Stomach (tissue), 4 donors: Measurements from ENCODE around the gene CACNG4.

Experiments
- CTCF ChIP-seq, 7 experiments: fragments of 450-650 bp in 4 of 7; fragments of 200-600 bp in 3 of 7; sonication (generic) in 3 of 7; IDR thresholded peaks; one replicate each; pipeline ENCODE4 v1.5.1; 2016 to 2019; ENCODE audit warnings: antibody characterized with exemption in 7 of 7, control low read depth in 2 of 7, mild to moderate bottlenecking in 1 of 7
- EP300 ChIP-seq: sonication (generic); formaldehyde crosslinking; IDR thresholded peaks from one replicate; pipeline ENCODE4 v1.6.1; 2017; ENCODE audit warnings: antibody characterized with exemption
- POLR2A ChIP-seq, 4 donors: fragments of 450-650 bp; IDR thresholded peaks; one replicate each; pipeline ENCODE4 v1.6.1; 2016; ENCODE audit warnings: antibody characterized with exemption in 4 of 4, control low read depth in 2 of 4, mild to moderate bottlenecking in 1 of 4, moderate library complexity in 1 of 4
- POLR2AphosphoS5 ChIP-seq, 3 donors: sonication (generic); formaldehyde crosslinking; IDR thresholded peaks; one replicate each; pipeline ENCODE4 v1.6.1; 2016; ENCODE audit warnings: antibody characterized with exemption in 3 of 3

GRCh38 chr17:67003231-67003630 is 38.7 kb downstream of the CACNG4 start:
- TF ChIP-seq POLR2A (IDR thresholded peaks at IDR 0.05) (no peak), EP300 (no peak), POLR2AphosphoS5 (IDR thresholded peaks at IDR 0.05) (no peak), CTCF (IDR thresholded peaks at IDR 0.05) (no peak)
